CD4-positive, alpha-beta T cell treated with Interleukin-15 for 4 hours (primary cell): ENCODE data around the gene CAMK2A.
"Not testable (repeated sequence)": the region's sequence is repeated elsewhere in the genome, so short reads cannot be mapped to it uniquely, and the experiment has no call there.

Experiments used
- DNase-seq: peaks from one replicate; pipeline ENCODE4 v3.0.0-alpha.2; 2020; ENCODE audit warnings: low spot score

The CAMK2A gene

DNA sequence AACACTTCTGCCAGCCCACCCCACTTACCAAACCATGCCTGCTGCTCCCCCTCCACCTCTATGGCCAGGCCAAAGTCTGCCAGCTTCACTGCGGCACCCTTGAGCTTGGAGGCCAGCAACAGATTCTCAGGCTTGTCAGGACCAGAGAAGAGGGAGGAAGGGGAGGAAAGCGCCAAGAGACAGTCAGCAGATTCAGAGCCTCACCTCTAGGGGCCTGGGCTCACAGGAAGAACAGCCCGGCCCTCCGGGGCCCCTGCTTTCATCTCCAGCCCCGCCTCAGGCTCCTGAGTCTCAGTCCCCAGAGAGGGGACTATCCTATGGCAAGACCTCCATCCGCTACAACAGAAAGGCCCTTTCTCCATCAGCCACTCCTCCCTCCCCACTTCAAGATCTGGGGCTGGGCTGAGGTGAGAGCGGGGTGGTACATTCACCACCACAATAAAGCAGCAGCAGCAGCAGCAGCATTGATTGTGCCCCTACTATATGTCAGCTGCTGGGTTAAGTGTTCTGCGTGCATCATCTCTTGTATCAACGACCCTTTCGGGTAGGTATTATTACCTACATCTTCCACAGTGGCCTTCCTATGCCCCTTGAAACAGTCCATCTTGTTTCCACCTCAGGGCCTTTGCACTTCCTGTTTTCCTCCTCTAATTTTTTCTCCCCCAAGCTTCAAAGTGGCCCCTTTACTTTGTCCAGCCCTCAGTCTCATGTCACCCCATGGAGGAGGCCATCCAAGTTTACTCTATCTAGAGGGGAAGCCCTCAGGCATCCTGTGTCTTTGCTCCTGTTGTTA lies 36.0 kb downstream of the CAMK2A start:
- DNase-seq: no peak

DNA sequence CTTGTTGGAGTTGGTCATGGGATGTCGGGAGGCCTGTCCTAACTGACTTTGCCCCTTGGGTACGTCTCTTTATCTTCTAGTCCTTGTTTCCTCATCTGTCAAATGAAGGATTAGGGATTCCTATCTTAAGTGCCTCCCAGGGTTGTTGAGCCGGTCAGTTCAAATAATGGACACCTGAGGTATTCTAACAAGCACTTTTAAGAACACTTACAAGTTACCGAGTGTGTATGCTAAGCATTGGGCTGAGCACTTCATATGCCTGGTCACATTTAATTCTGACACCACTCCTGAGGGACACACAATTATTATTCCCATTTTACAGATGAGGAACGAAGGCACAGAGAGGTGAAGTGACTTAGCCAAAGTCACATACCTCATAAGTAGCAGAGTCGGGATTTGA lies 37.1 kb downstream of the CAMK2A start:
- DNase-seq: no peak

DNA sequence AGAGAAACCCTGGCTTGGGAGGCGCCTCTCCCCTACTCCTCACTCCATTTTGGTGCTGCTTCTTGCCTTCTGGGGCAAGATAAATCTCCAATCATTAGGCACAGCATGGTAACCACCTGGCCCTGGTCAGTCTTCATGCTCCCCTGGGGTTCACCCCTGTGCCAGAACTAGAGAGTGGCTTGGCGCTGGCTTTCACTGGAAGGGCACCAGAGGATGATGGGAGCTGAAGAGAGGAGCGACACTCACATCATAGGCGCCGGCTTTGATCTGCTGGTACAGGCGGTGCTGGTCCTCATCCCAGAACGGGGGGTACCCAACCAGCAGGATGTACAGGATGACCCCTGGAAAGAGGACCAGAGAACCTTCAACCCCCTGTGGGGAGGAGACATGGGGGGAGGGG lies 38.1 kb downstream of the CAMK2A start:
- no peak for DNase-seq

GRCh38 chr5:150249744-150250143 lies 39.8 kb downstream of the CAMK2A start:
- no peak for DNase-seq

DNA sequence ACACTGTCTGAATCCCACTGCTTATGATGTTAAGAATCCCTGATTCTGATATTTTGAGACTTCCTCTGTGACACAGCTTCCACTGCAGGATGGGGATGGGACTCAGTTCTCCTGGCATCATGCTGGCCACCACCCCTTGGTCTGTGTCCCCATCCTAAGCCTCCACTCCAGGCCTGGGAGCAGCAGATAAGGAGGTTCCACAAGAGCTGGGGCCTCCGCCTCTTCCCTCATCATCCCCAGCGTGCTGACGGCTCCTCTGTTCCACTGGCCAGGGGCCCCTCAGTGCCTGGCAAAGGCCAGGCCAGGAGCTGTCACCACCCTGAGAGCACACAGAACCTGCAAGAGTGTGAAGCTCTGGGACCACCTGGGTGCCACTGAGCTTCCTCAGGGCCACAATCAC lies 40.6 kb downstream of the CAMK2A start:
- no peak for DNase-seq

DNA sequence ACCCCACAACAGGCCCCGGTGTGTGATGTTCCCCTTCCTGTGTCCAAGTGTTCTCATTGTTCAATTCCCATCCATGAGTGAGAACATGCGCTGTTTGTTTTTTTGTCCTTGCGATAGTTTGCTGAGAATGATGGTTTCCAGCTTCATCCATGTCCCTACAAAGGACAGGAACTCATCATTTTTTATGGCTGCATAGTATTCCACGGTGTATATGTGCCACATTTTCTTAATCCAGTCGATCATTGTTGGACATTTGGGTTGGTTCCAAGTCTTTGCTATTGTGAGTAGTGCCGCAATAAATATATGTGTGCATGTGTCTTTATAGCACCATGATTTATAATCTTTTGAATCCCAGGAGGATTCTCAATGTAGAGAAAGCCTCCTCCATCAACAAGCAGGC lies 41.1 kb downstream of the CAMK2A start:
- DNase-seq: not testable (repeated sequence)

GRCh38 chr5:150247726-150248125 lies 41.8 kb downstream of the CAMK2A start:
- no peak for DNase-seq

- no peak for DNase-seq
Observed at GRCh38 chr5:150246835-150247234, 42.7 kb downstream of the CAMK2A start.

- DNase-seq: no peak
Observed at GRCh38 chr5:150246429-150246828, 43.1 kb downstream of the CAMK2A start.

GRCh38 chr5:150245808-150246207 lies 43.8 kb downstream of the CAMK2A start:
- no peak for DNase-seq

DNA sequence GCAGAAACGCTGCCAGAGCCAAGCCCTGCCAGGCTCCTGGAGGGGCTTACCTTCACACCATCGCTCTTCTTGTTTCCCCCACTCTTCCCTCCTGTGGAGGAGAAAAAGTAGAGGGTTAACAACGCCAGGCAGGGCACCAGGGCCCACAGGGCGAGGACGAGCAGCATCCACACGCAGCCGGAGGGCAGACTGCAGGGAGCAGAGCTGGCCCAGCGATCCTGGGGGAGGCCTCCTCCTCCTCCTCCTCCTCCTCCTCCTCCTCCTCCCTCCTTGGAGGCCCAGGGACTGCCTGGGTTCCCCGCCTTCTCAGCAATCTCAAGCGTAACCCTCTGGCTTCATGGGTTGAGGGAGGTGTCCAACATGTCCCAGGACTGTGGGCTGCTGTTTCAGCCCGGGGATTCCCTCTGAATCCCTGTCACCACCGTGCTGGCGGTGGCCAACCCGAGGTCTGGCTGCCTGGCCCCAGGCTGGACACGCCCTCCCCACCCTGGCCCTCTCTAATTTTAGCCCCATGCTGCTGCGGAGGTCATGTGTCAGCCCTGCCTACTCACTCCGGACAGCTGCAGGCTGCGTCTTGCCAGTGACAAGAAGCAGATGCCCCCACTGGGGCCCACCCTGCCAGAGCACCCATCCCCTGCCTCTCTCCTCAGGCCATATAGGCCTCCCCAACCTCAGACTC lies 44.3 kb downstream of the CAMK2A start:
- DNase-seq: no peak

- no peak for DNase-seq
Observed at GRCh38 chr5:150244209-150244608, 45.4 kb downstream of the CAMK2A start.

GRCh38 chr5:150243590-150243989 lies 46.0 kb downstream of the CAMK2A start:
- DNase-seq: no peak

GRCh38 chr5:150242251-150242894 lies 47.2 kb downstream of the CAMK2A start:
- no peak for DNase-seq

DNA sequence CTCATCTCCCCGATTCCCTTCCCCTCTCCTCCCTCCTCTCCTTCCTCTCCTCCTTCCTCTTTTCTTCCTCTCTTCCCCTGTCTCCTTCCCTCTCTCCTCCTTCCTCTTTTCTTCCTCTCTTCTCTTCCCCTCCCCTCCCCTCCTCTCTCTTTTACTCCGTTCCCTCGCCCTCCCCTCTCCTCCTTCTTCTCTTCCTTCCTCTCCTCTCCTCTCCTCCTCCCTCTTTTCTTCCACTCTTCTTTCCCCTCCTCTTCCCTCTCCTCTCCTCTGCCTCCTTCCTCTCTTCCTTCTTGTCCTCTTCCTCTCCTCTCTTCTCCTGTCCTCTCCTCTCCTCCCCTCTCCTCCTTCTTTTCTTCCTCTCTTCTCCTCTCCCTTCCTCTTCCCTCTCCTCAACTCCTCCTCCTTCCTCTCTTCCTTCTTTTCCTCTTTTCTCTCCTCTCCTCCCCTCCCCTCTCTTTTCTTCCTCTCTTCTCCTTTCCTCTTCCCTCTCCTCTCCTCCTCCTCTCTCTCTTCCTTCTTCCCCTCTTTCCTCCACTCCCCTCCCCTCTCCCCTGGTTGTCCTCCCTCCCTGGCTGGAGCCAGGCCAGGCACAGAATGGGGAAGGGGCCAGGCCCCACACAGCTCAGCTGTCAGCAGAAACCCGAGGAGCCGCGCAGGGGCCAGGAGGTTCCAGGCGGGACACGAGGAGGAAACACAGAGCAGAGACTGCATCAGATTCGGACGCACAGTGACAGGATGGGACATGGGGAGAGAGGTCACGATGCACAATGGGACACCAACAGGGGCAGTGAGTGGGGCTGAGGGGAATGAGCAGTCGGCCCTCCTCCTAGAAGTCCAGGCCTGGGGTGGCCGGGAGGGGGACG lies 48.0 kb downstream of the CAMK2A start:
- DNase-seq: no peak

GRCh38 chr5:150239794-150240122 lies 49.8 kb downstream of the CAMK2A start:
- DNase-seq: no peak

DNA sequence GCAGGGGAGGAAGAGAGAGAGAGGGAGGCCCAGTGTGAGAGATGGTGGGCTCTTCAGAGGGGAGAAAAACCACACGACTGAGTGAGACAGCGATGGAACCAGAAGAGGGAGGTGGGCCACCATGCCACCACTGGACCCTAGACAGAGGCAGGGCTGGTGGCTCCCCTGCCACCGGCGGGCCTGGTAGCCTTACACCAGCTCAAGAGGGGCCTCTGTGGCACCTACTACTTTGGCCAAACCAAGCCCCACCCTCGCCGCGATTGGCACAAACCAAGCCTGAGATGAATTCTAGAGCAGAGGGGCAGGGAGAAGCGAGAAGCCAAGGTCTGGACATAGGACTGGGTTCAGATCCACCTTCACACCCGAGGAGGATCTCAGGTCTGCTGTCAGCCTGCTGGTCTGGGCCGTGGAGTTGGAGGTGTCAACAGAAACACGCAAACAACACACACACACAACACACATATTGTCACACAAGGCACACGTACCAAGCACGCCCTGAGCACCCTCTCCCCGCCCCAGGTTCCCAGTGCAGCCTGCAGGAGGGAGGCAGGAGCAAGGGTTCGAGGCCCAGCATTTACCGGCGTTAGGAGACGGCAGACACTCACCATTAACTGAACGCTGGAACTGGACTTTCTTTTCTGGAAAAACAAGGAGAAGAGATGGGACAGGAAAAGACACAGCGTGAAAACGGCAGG lies 50.3 kb downstream of the CAMK2A start:
- DNase-seq: no peak

DNA sequence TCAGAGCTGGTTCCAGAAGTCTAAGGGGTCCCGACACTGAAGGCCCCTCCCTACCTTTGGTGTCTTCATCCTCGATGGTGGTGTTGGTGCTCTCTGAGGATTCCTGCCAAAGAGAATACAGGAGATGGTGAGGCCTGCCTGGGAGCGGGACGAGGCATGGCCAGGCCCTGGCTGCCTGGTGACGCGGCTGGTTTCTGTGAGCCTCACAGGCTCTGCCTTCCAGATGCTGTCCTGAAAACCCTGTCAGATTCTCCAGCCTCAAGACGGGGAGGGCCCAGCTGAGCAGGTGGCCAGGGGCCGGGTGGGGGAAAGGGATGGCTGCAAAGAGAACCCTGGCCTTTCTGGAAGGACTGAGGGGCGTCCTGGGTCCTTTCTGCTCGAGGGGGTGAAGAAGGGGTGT lies 50.9 kb downstream of the CAMK2A start:
- no peak for DNase-seq

DNA sequence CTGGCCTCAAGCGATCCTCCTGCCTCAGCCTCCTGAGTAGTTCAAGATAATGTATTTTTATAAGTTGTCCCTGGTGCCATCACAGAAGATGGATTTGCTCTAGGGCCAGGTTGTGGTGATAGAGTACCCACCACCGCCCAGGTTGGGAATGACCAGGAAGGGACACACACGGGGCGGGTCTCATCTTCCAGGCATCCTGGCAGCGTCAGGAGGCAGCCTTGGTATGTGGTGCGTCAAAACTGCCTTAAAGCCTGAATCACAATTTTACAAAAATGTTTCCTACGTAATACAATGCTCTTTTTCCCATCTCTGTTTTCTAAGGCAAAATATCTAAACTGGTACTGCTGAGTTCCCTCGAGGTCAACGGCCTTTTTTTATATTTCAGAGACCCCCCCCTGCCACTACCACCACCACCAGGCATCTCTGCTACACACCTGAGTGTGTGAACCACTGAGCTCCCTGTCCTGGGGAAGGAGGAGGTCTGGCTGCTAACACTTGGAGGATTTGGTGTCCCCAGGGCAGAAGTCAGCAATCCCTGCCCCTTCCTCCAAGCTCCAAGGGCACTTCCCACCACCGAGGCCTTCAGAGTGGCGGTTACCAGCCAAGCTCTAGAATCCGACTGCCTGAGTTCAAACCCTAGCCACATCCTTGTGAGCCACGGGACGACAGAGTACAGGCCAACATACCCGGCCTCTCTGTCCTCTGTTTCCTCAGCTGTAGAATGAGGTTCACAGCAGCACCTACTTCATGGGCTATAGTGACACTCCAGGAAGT lies 52.4 kb downstream of the CAMK2A start:
- no peak for DNase-seq

GRCh38 chr5:150236313-150236712 lies 53.3 kb downstream of the CAMK2A start:
- DNase-seq: no peak

DNA sequence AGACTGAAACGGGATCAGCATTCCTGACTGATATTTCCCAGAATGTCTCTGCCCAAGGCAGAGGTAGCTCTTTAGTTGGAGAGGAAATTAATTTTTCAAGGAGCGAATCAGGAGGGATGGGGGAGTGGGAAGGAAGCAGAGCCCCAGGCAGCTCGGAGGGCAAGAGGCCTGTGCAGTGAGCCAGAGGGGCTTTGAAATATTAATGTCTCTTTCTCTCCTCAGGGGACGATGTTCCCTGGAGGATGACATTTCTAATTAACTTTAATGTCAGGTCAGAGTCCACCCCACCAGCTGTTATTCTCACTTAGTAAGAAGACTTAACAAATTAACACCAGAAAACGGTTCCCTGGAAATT lies 54.1 kb downstream of the CAMK2A start:
- DNase-seq: no peak
